NCI-H1048 (cell line): ENCODE results near the gene FOXK2.
"Not testable (repeated sequence)": the region's sequence is repeated elsewhere in the genome, so short reads cannot be mapped to it uniquely, and the experiment has no call there.

Experiments used
- DNase-seq: peaks from one replicate; lab custom pipeline; 2025; lab: John Stamatoyannopoulos, UW

The FOXK2 gene

DNA sequence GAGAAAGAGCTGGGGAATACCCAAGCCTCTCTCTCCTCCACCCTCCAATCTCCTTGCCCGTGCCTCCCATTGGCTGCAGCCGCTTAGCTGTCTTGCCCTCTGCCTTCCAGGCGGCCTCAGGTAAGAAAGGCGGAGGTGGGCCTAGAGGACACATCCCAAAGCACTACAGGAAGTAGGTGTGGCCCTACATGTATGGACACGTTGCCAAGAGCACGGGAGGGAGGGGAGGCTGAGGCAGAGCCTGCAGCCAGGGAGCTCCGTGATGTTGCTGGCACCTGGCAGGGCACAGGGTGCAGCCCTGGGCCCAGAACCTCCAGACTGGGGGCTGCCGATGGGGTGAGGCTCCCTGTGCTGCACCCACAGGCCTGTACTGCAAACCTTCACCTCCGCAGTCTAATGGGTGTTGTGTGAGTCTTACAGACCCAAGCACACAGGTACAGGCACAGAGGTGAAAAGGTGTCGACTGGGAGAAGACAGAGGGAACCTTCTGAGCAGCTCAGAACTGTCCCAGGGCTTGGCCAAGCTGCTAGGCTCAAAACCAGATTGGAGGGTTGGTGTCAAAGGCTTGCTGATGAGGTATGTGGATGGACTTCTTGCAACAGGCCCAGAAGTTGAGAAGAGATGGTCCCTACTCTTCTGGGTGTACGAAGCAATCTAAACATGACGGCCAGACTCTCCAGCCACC is 23.5 kb upstream of the FOXK2 start:
- no peak for DNase-seq

DNA sequence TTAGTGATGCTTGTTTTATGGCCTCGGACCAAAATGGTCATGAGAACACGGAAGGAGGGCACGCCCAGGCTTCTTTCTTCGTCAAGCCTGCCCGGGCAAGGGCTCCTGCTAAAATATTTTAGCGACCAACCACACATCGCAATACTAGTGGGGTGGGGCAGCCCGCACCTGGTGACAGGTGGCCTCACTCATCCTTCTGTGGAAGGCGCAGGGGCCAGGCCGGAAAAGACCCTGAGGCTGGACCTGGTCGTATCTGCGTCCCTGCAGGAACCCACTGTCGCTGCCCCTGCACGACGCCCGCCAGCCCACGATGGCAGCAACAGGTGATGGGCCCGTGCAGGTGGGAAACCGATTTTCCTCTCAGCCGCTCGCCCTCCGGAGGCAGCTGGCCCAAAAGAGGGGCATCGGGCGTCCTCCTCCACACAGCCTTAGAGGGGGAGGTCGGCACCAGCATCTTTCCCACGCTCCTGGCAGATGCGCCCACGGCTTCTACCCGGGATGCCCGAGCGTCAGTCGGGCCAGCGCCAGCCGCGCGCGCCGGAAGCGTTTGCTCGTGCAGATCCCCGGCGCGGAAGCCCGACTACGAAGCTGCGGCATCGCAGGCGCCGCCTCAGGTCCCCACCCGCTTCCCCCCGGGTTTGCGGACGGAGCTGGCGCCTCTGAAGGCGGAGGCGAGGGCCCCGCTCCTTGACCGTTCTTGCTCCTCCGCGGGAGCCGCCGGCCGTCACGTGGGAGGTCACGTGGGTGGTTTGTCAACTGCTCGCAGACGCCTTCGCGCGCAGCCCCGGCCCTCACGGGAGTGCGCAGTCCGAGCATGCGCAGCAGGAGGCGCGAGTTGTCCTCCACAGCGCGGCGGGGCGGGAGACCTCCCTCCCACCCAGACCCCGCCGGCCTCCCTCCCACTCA is 22.8 kb upstream of the FOXK2 start:
- peak; percentile 94 for DNase-seq

DNA sequence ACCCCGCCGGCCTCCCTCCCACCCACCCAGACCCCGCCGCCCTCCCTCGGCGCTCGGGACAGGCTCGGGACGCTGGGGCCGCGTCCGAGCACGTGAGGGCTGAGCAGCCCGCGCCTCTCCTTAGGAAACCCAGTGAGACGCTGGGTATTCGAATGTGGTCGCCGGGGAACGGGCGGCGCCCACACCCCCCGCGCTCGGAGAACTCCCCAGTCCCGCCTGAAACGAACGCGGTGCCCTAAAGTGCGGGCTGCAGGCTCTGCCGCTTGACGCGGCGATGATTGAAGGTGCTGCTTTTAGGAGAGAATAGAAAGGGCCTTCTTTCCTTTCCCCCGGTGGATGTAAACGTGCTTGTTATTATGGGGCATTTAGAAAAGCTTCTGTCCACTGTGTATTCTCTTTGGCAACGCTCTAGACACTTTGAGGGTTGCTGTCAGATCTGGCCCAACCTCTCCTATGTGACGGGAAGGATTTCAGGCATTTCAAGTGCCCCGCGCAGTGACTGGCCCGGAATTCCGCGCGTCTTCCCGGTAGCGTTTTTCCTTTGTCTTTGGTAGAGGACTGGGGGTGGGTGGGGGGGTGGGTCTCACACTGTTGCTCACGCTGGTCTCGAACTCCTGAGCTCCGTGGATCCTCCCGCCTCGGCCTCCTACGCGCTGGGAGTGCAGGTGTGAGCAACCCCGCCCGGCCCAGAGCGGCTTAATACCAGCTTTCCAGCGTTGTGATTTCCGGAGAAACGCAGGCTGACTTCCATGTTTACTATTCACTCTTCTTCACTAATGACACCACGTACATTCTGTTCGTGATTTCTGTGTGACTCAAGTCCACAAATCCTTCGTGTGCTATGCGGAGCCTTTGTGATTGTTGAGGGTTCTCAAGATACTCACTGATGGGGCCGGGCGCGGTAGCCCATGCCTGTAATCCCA is 21.8 kb upstream of the FOXK2 start:
- DNase-seq, result no peak

DNA sequence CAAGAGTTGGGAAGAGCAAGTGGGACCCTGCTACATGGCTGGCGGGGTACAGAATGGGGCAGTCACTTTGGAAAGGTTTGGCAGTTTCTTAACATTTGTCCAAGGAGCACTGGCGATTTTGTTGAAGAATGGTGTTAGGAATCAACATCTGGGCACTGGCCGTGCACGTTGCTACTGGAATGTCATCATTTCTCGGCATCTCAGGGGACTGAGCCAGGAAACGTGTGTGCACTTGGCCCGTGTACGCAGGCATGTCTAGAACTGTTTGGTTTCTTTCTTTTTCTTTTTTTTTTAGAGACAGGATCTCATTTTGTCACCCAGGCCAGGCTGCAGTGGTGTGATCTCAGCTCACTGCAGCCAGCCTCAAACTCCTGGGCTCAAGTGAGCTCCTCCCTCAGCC is 17.3 kb upstream of the FOXK2 start:
- no peak for DNase-seq

DNA sequence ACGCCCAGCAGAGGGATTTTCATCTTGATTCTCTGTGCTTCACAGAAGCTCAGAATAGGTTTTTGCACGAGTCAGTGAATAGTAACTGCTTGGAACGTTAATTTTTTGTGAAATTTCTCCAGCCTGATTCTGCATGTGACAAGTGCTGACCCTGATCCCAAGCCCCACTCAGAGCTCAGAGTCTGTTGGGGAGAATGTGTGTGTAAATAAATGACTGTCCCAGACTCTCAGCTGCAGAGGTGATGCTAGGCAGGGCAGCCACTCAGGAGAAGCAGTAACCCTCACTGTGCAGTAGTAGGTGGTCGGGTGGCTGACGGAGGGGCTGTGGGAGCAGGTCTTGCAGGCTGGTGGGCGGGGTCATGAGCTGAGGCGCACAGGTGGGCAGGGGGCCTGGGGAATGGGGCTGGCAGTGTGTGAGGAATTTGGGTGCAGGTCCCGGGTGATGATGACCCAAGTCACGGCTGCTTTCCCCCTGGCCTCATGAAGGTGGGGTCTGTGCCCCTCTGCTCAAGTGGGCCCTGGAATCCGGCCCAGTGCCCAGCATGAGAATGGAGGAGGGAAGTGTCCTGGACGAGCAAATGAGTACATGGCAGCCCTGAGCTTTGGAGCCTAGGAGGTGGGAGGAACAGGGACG is 16.3 kb upstream of the FOXK2 start:
- DNase-seq, result no peak

DNA sequence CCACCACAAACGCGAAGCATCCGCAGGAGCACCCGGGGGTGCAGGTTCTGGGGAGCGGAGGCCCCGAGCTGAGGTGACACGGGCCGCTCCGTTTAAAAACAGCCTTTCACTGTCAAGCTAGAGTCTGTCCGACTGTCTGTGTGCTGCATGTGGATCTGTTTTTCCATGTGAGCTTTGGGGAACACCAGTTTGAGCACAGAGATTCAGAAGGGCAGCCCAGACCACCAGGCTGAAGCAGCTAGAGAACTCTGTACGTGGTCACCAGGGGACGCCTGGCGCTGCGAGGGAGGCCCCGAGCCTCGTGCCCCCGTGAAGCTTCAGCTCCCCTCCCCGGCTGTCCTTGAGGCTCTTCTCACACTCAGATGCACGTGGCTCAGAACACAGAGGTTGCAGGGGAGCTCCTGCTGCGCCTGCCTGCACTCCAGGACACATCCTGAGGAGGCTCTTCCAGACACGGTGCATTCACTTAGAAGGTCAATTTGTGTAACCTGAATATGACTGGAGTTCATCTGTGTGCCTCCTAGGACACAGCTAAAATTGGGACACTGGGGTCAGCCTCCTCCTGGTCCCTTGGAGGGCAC is 15.7 kb upstream of the FOXK2 start:
- DNase-seq, result no peak

DNA sequence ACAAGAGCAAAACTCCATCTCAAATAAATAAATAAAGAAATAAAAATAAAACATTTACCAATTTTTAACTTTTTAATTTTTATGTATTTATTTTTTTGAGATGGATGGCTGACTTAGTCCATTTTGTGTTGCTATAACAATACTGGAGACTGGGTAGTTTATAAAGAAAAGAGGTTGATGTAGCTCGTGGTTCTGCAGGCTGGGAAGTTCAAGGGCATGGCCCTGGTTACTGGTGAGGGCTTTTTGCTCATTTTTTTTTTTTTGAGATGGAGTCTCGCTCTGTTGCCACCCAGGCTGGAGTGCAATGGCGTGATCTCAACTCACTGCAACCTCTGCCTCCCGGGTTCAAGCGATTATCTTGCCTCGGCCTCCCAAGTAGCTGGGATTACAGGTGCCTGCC is 14.2 kb upstream of the FOXK2 start:
- no peak for DNase-seq

DNA sequence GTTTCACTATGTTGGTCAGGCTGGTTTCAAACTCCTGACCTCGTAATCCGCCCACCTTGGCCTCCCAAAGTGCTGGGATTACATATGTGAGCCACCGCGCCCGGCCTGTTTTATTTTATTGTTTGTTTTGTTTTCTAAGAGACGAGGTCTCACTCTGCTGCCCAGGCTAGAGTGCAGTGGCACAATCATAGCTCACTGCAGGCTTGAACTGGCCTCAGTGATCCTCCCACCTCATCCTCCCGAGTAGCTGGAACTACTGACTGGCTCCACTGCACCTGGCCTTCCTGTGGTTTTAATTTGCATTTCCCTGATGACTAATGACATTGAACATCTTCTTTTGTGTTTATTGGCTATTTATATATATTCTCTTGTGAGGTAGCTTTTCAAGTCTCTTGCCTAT is 13.1 kb upstream of the FOXK2 start:
- not testable (repeated sequence) for DNase-seq

DNA sequence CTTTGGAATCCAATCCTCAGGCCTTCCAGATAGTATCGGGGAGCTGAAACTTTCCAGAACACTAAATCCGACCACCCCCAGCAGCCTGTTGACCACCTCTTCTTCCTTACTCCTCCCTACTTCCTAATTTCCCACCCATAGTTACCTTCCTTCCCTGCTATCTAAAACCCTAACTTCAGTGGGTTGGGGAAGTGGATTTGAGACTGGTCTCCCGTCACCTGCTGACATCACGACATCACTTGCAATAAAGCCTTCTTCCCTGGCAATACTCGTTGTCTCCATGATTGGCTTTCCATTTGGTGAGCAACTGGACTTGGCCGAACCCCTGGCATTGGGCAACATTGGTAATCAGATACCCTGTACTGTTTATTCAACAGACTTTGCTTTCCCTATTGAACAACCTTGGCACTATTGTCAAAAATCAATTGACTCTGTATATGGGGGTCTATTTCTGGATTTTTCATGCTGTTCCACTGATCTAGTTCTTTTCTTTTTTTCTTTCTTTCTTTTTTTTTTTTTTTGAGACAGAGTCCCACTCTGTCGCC is 11.8 kb upstream of the FOXK2 start:
- DNase-seq, result no peak

DNA sequence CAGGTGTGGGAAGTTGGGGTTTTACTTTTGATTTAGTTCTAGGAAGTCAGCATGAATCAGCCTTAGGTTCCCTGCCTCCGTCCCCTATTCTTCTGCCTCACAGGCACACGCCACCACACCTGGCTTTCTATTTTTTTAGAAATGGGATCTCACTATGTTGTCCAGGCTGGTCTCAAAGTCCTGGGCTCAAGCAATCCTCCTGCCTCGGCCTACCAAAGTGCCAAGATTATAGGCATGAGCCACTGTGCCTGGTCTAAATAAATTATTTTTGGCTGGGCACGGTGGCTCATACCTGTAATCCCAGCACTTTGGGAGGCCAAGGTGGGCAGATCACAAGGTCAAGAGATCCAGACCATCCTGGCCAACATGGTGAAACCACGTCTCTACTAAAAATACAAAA is 7.9 kb upstream of the FOXK2 start:
- not testable (repeated sequence) for DNase-seq

DNA sequence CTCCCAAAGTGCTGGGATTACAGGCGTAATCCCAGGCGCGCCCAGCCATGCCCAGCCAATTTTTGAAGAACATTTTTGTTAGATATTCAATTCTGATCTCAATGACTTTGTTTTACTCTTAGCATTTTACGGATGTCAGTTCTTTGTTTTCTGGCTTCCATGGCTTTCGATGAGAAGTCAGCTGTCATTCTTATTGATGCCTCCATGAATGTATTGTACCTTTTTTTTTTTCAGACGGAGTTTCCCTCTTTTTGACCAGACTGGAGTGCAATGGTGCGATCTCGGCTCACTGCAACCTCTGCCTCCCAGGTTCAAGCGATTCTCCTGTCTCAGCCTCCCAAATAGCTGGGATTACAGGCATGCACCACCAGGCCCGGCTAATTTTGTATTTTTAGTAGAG is 5.7 kb upstream of the FOXK2 start:
- not testable (repeated sequence) for DNase-seq

DNA sequence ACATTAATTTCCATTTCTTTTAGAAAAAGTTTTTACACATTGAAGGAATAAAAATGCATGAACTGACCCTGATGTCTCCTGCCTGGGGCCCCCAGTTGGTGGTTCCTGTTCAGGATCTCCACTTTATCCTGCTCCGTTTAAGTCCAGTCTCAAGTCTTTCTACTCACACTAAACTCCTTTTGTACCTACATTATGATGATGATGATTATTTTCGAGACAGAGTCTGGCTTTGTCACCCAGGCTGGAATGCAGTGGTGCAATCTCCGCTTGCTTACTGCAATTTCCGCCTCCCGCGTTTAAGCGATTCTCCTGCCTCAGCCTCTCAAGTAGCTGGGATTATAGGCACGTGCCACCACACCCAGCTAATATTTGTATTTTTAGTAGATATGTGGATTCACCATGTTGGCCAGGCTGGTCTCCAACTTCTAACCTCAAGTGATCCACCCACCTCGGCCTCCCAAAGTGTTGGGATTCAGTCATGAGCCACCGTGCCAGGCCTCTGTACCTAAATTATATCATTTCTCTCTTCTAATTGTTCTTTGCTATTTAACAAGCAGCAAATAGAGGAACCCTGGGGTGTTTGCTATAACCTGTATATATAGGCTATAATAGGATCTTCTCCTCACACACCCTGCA is 2.2 kb upstream of the FOXK2 start:
- no peak for DNase-seq

DNA sequence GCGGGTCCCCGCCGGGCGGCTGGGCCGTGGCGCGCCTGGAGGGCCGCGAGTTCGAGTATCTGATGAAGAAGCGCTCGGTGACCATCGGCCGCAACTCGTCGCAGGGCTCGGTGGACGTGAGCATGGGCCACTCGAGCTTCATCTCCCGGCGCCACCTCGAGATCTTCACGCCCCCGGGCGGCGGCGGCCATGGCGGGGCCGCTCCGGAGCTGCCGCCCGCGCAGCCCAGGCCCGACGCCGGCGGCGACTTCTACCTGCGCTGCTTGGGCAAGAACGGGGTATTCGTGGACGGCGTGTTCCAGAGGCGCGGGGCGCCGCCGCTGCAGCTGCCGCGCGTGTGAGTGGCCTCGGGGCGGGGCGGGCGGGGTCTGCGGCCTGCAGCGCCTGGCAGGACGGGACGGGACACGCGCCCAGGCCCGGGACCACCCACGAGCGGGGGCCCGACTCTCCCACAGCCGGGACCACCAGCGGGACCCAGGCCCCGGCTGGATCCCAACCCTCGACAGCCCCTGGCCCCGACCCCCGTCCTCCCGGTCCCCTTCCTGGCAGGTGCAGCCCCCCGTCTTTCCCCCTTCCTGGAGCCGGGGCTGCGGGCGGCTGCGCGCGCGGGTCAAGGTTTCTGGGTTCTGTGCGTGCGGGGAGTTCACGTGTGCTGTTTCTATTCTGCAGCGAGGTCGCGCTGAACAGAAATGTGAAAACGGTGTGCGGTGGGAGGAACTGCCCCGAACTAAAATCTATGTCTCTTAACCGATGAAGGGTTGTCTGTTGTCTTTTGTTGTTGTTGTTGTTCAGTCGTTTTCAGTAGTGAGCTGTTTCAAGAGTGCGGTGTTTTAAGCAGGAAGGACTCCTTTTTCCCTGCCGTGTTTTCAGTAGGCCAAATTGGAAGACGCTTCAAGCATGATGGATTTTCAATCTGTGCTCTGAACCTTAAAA is 705 bp downstream of the FOXK2 start:
- DNase-seq, result no peak

DNA sequence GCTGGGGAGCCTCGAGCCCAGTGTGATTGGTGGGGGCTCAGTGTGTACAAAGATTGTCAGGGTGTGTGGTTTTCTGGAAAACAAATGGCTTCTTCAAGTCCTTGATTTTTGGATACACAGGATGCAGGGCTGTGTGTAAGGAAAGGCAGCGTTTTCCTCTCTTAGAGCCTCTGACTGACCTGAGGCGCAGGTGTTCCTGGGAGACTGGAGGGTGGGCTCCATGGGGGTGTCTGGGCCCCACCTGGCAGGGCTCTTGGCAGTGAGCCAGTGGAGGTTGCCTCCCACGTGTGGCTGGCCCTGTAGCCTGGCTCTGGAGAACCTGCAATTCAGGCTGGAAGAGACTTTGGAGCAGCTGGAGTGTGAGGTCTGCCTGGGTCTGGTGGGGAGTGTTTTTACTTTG is 5.0 kb downstream of the FOXK2 start:
- no peak for DNase-seq

DNA sequence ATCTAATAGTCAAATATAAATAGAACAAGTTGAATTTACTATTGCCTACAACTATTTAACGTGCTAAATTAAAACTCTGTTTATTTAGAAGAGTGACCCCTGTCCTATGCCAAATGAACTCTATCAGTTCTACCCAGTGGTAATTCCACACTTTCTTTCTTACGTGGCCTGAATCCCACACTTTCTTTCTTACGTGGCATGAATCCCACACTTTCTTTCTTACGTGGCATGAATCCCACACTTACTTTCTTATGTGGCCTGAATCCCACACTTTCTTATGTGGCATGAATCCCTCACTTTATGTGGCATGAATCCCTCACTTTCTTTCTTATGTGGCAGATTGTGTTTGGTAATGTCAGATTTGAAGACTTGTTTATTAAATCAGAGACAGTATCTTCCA is 6.2 kb downstream of the FOXK2 start:
- DNase-seq, result no peak

DNA sequence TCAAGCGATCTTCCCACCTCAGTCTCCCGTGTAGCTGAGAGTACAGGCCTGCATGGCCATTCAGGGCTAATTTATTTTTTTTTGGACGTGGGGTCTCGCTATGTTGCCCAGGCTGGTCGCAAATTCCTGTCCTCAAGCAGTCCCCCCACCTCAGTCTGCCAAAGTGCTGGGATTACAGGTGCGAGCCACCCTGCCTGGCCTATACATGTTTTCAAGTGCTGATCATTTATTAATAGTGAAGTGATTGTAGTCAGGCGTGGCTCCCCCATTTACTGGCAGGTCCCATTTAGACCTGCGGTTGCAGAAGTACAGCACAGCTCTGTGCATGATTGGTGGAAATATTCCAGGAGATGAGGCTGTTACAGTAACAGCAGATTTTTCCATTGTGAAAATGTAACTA is 8.4 kb downstream of the FOXK2 start:
- no peak for DNase-seq

DNA sequence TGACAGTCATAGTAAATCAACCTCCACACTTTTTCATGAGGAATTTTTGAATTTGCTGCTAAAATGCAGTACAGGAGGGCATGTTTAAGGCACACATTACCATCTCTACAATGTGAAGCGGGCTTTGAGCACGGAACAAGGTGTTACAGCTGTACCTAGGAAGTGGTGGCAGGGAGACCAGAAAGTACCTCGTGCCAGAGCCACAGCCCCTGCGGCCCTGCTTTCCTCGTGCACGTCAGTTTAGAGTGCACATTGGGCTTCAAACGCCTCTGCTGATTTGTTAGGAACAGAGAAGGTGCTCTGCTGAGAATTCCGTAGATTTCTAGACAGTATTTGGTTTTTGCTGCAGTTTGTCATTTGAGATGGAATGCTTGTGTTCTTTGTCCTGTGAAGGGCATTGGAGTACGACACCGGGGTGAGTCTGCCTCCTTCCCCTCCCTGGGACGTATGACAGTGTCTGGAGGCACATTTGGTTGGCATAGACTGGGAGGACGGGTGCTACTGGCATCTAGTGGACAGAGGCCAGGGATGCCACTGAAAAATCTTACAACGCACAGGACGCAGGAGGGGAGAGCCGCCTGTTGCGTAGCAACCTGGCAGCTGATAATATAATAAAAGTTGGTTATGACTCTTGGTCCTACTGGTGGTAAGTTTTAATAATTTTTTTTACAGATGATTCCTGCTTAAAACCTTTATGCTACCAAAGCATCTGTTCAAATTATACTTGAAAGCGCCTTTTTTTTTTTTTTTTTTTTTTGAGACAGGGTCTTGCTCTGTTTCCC is 9.1 kb downstream of the FOXK2 start:
- no peak for DNase-seq

DNA sequence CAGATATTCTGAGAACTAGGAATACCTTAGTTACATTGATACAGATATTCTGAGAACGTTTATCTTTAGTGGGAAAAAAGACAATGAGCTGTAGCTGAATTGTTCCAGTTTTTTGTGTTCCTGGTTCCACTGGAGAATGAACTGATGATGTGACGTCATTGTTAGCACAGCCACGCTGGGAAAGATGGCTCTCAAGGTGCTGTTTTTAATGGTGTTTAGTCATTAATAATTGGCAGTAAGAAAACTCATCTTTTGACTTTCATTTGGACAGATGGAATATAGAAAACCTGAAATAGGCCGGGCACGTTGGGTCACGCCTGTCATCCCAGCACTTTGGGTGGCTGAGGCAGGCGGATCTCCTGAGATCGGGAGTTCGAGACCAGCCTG is 10.4 kb downstream of the FOXK2 start:
- no peak for DNase-seq

DNA sequence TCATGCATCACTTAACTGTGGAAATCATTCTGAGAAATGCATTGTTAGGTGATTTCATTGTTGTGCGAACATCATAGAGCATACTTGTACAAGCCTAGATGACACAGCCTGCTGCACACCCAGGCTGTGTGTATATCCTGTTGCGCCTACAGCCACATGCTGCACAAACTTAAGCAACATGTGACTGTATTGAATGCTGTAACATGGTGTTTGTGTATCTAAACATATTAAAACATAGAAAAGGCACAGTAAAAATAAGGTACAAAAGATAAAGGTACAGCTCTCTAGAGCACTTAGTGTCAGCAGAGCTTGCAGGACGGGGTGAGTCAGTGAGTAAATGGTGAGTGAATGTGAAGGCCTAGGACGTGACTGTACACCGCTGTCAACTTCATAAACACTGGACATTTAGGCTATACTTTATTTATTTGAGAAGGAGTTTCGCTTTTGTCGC is 11.9 kb downstream of the FOXK2 start:
- DNase-seq, result no peak
